H9 (cell line): Measurements from ENCODE around the gene CCDC182. TPM values are rescaled to one million over a fixed set of nuclear protein-coding genes. Genes with fewer than 3 reads are reported as not detected.

ENCODE experiments used
- DNase-seq: peaks from one replicate; pipeline ENCODE4 v3.0.0-alpha.2; 2017
- H2AFZ ChIP-seq: one replicate; pipeline ENCODE4 v1.6.1; 2013; ENCODE audit warnings: mild to moderate bottlenecking, low read length, control low read depth, moderate library complexity
- H2AK5ac ChIP-seq: 2 replicates; pipeline ENCODE4 v1.6.1; 2013; ENCODE audit warnings: low read length, control low read depth, mixed read lengths; ENCODE audit not compliant: insufficient read length
- H2BK120ac ChIP-seq: one replicate; pipeline ENCODE4 v1.6.1; 2013; ENCODE audit warnings: low read depth, mild to moderate bottlenecking, low read length, control low read depth, inconsistent platforms; ENCODE audit not compliant: poor library complexity, severe bottlenecking
- H2BK12ac ChIP-seq: 2 replicates; pipeline ENCODE4 v1.6.1; 2013; ENCODE audit warnings: low read length, control low read depth, mixed read lengths, low read depth; ENCODE audit not compliant: insufficient read length
- H2BK15ac ChIP-seq: 2 replicates; pipeline ENCODE4 v1.6.1; 2013; ENCODE audit warnings: low read depth, low read length, control low read depth
- H2BK20ac ChIP-seq: one replicate; pipeline ENCODE4 v1.6.1; 2013; ENCODE audit warnings: low read depth, mild to moderate bottlenecking, low read length, control low read depth, inconsistent platforms; ENCODE audit not compliant: poor library complexity, severe bottlenecking
- H2BK5ac ChIP-seq: 2 replicates; pipeline ENCODE4 v1.6.1; 2013; ENCODE audit warnings: low read length, control low read depth, mixed read lengths; ENCODE audit not compliant: insufficient read length
- H3K14ac ChIP-seq: 2 replicates; pipeline ENCODE4 v1.6.1; 2013; ENCODE audit warnings: low read length, control low read depth; ENCODE audit not compliant: insufficient read depth
- H3K18ac ChIP-seq: 2 replicates; pipeline ENCODE4 v1.6.1; 2013; ENCODE audit warnings: low read depth, mild to moderate bottlenecking, mixed read lengths, low read length, control low read depth; ENCODE audit not compliant: insufficient read length
- H3K23ac ChIP-seq: 2 replicates; pipeline ENCODE4 v1.6.1; 2013; ENCODE audit warnings: low read length, control low read depth, mixed read lengths, low read depth; ENCODE audit not compliant: insufficient read length
- H3K23me2 ChIP-seq: 2 replicates; pipeline ENCODE4 v1.6.1; 2013; ENCODE audit warnings: low read depth, mild to moderate bottlenecking, mixed read lengths, low read length, control low read depth; ENCODE audit not compliant: insufficient read length, poor library complexity, severe bottlenecking
- H3K27ac ChIP-seq: 2 replicates; pipeline ENCODE4 v1.5.1; 2013; ENCODE audit warnings: low read length, control low read depth, mixed read lengths, low read depth; ENCODE audit not compliant: insufficient read length
- H3K27me3 ChIP-seq: 2 replicates; pipeline ENCODE4 v1.6.1; 2013; ENCODE audit warnings: low read length, control low read depth, inconsistent platforms; ENCODE audit not compliant: insufficient read depth
- H3K4ac ChIP-seq: 2 replicates; pipeline ENCODE4 v1.6.1; 2013; ENCODE audit warnings: low read depth, mild to moderate bottlenecking, control low read depth, inconsistent platforms, low read length, moderate library complexity
- H3K4me1 ChIP-seq: 2 replicates; pipeline ENCODE4 v1.6.1; 2013; ENCODE audit warnings: low read length, control low read depth, inconsistent platforms; ENCODE audit not compliant: insufficient read depth
- H3K4me2 ChIP-seq: 2 replicates; pipeline ENCODE4 v1.6.1; 2013; ENCODE audit warnings: low read length, control low read depth, mixed read lengths; ENCODE audit not compliant: insufficient read length, insufficient read depth
- H3K56ac ChIP-seq: 2 replicates; pipeline ENCODE4 v1.6.1; 2013; ENCODE audit warnings: low read depth, mild to moderate bottlenecking, mixed read lengths, low read length, control low read depth; ENCODE audit not compliant: insufficient read length
- H3K79me1 ChIP-seq: 2 replicates; pipeline ENCODE4 v1.6.1; 2013; ENCODE audit warnings: low read depth, mild to moderate bottlenecking, moderate library complexity, low read length, control low read depth, inconsistent platforms; ENCODE audit not compliant: insufficient read depth, poor library complexity, severe bottlenecking
- H3K79me2 ChIP-seq: 2 replicates; pipeline ENCODE4 v1.6.1; 2013; ENCODE audit warnings: low read length, control low read depth, inconsistent platforms; ENCODE audit not compliant: insufficient read depth
- H3K9ac ChIP-seq: 2 replicates; pipeline ENCODE4 v1.6.1; 2013; ENCODE audit warnings: low read length, control low read depth, mixed read lengths; ENCODE audit not compliant: insufficient read length; ENCODE audit errors: extremely low read depth
- H3K9me3 ChIP-seq: one replicate; pipeline ENCODE4 v1.6.1; 2013; ENCODE audit warnings: low read depth, low read length, inconsistent platforms; ENCODE audit not compliant: control insufficient read depth
- H3T11ph ChIP-seq: one replicate; pipeline ENCODE4 v1.6.1; 2013; ENCODE audit warnings: mild to moderate bottlenecking, low read length, control low read depth, inconsistent platforms
- H4K20me1 ChIP-seq: one replicate; pipeline ENCODE4 v1.6.1; 2013; ENCODE audit not compliant: control insufficient read depth, insufficient read length, insufficient read depth
- H4K5ac ChIP-seq: 2 replicates; pipeline ENCODE4 v1.6.1; 2013; ENCODE audit warnings: low read depth, mild to moderate bottlenecking, mixed read lengths, low read length, control low read depth; ENCODE audit not compliant: insufficient read length
- H4K8ac ChIP-seq: replicated peaks from 2 replicates; pipeline ENCODE4 v1.6.1; 2013; ENCODE audit warnings: low read length, control low read depth, mixed read lengths, low read depth; ENCODE audit not compliant: insufficient read length
- H4K91ac ChIP-seq: 2 replicates; pipeline ENCODE4 v1.6.1; 2013; ENCODE audit warnings: low read depth, mild to moderate bottlenecking, moderate library complexity, mixed read lengths, low read length, control low read depth; ENCODE audit not compliant: insufficient read length
- H3K27ac Mint-ChIP-seq, 3 experiments: 2 replicates in 2 of 3; 3 replicates in 1 of 3; pipeline ENCODE4 v1.8.0; 2020 to 2021; ENCODE audit warnings: mixed read lengths in 3 of 3, mild to moderate bottlenecking in 1 of 3, moderate library complexity in 1 of 3
- H3K27me3 Mint-ChIP-seq: 2 replicates; pipeline ENCODE4 v1.8.0; 2021; ENCODE audit warnings: low read depth, mild to moderate bottlenecking, moderate library complexity, mixed read lengths
- H3K36me3 Mint-ChIP-seq, 3 experiments: 2 replicates in 2 of 3; 3 replicates in 1 of 3; pipeline ENCODE4 v1.8.0; 2020 to 2021; ENCODE audit warnings: low read depth in 3 of 3, mixed read lengths in 3 of 3; ENCODE audit not compliant: insufficient read depth in 1 of 3
- H3K4me1 Mint-ChIP-seq, 2 experiments: 2 replicates each; pipeline ENCODE4 v1.8.0; 2020; ENCODE audit warnings: mixed read lengths in 2 of 2
- H3K4me3 Mint-ChIP-seq, 2 experiments: 2 replicates in 1 of 2; 3 replicates in 1 of 2; pipeline ENCODE4 v1.8.0; 2020 to 2021; ENCODE audit warnings: mild to moderate bottlenecking in 2 of 2, mixed read lengths in 2 of 2, moderate library complexity in 1 of 2
- H3K9me3 Mint-ChIP-seq, 2 experiments: 2 replicates in 1 of 2; 3 replicates in 1 of 2; pipeline ENCODE4 v1.8.0; 2020; ENCODE audit warnings: mild to moderate bottlenecking in 2 of 2, mixed read lengths in 2 of 2, moderate library complexity in 1 of 2
- CTCF ChIP-seq: fragments of 200-600 bp; sonication (generic); conservative IDR thresholded peaks from 3 replicates; pipeline ENCODE4 v1.8.0; 2021; ENCODE audit warnings: antibody characterized with exemption, mild to moderate bottlenecking
- WGBS: extraction: QIAGEN DNeasy Blood & Tissue Kit; methylation state at CpG from one replicate; pipeline ENCODE4 v1.1.7; 2013; ENCODE audit warnings: missing lambda C conversion rate, low lambda C conversion rate, mixed read lengths; ENCODE audit not compliant: insufficient read length; ENCODE audit errors: extremely low coverage; 5-methylcytosine and 5-hydroxymethylcytosine counted together
- total RNA-seq: library from RNA; stranded (reverse); gene quantifications from 2 replicates; pipeline ENCODE4 v1.2.1, GENCODE V29; 2021

CCDC182 gene
- total RNA-seq, 1 experiment from 2014 or later = not detected

DNA sequence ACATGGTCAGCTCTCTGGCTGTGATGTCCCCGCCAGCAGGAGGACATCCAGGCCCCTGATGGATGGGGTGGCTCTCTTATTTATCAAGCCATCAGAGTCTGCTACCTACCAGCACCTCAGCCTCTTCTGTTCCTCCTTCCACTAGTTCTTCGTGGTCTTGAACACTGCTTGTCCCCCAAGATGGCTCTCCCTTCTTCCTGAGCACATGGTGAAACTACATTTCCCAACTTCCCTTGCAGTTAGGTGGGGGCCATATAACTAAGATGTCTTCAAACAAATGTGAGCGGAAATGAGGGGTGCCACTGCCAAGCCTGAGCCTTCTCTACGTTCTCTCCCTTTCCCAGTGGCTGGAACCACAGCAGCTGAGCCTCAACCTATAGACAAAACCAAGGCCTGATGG lies 29.8 kb upstream of the CCDC182 start:
- no peak for TF ChIP-seq CTCF
- Mint-ChIP-seq H3K9me3 (no peaks in the 10 kb centered on the region), H3K4me3 (no peak overlapping the region), H3K4me1 (peaks cover 0 to 4% of the 10 kb centered on the region in 2 experiments; a peak in 1 of 4 replicates), H3K27me3 (peaks cover 43% of the 10 kb centered on the region), H3K27ac (peak overlapping the region in 1 of 3 experiments; percentile 11; a peak in 2 of 7 replicates), H3K36me3 (no peaks in the 10 kb centered on the region; a peak in 1 of 7 replicates)
- Histone ChIP-seq H3K27me3 (no peaks in the 10 kb centered on the region), H4K5ac (no peak overlapping the region), H4K8ac (no peak overlapping the region), H4K20me1 (no peaks in the 10 kb centered on the region), H2AFZ (no peak overlapping the region), H3K23ac (no peak overlapping the region), H3K4me2 (no peak overlapping the region), H3K9me3 (no peaks in the 10 kb centered on the region), H2AK5ac (no peak overlapping the region), H2BK15ac (no peak overlapping the region), H3K4ac (no peak overlapping the region), H3T11ph (no peak overlapping the region), H3K4me1 (no peaks in the 10 kb centered on the region), H4K91ac (no peak overlapping the region), H3K79me1 (no peaks in the 10 kb centered on the region), H3K27ac (no peak overlapping the region), H2BK12ac (no peak overlapping the region), H2BK120ac (no peak overlapping the region), H3K14ac (no peak overlapping the region; the same call in 1 of the 2 replicates), H3K79me2 (no peaks in the 10 kb centered on the region), H2BK20ac (no peak overlapping the region), H3K56ac (no peak overlapping the region), H3K9ac (no peak overlapping the region), H3K23me2 (no peaks in the 10 kb centered on the region), H2BK5ac (no peak overlapping the region), H3K18ac (no peak overlapping the region)
- DNase-seq = peak; percentile 17
- WGBS = no CpG with 5 or more reads among the region's 4 CpGs
